ENCODE measurements around the gene GDNF. TPM values are rescaled to one million over a fixed set of nuclear protein-coding genes. Genes with fewer than 3 reads are reported as not detected.

Gene GDNF
- total RNA-seq, 3 donors from 2014 or later (not counting 1 experiment from before 2014, with no cell fraction given): not detected

DNA sequence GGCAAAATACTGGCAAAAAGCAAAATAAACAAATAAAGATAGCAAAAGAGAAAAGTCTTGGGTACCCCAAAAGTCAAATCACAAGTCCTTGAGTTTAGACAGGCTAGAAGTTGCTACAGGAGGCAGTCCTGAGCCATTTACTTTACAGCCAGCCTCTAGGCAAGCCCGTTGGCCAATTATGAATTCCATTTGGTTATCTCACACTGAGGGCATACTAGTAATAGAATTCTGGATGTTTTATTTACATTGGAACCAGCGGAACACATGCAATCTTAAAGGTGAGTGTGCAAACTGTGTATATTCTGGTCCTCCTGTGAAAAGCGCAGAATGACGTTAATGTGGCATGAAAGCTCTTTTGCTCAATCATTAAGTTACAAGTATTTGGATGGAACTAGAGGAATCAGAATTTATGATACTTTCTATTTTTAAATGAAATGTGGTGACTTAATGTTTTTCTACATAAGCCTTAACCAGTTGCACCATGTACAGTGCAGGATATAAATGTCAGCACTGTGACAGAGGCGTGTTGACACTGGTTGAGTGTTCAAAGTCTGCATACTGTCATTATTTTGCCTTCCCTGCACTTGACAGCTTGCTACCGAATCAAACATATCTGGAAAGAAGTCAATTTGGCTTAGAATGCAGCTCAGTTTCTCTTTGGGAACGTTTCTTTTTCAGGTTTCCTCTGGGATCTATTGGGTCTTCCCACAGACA, 7.9 kb downstream of the GDNF start:
- 66% methylated on average over 7 of the region's 7 CpGs for WGBS (ENCODE audit: insufficient coverage)
- DNase-seq (no peak), ATAC-seq (no peak)
- Mint-ChIP-seq H3K27me3 (ENCODE audit: low read depth in 2 of 2) (peaks cover 35 to 70% of the 10 kb centered on the region in 2 donors), H3K9me3 (no peaks in the 10 kb centered on the region), H3K4me3 (no peak overlapping the region), H3K27ac (no peak overlapping the region), H3K4me1 (no peaks in the 10 kb centered on the region), H3K36me3 (no peaks in the 10 kb centered on the region)
- H3K27ac ChIP-seq (ENCODE audit: low read length): no peak overlapping the region
- no peaks in the 10 kb centered on the region for H3K9me3 ChIP-seq (ENCODE audit: control insufficient read depth, insufficient read depth, low read length)
- no peaks in the 10 kb centered on the region for H3K36me3 ChIP-seq (ENCODE audit: control insufficient read depth, insufficient read depth, low read length)
- peaks cover 7% of the 10 kb centered on the region for H3K4me1 ChIP-seq (ENCODE audit: control insufficient read depth, insufficient read depth, low read length)
- H3K4me3 ChIP-seq (ENCODE audit: low read length): no peak overlapping the region
- TF ChIP-seq, protein P1, sequence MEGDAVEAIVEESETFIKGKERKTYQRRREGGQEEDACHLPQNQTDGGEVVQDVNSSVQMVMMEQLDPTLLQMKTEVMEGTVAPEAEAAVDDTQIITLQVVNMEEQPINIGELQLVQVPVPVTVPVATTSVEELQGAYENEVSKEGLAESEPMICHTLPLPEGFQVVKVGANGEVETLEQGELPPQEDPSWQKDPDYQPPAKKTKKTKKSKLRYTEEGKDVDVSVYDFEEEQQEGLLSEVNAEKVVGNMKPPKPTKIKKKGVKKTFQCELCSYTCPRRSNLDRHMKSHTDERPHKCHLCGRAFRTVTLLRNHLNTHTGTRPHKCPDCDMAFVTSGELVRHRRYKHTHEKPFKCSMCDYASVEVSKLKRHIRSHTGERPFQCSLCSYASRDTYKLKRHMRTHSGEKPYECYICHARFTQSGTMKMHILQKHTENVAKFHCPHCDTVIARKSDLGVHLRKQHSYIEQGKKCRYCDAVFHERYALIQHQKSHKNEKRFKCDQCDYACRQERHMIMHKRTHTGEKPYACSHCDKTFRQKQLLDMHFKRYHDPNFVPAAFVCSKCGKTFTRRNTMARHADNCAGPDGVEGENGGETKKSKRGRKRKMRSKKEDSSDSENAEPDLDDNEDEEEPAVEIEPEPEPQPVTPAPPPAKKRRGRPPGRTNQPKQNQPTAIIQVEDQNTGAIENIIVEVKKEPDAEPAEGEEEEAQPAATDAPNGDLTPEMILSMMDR (IDR thresholded peaks at IDR 0.05): no peak
- intact Hi-C loops (cut with micrococcal nuclease): no loop called here
- peaks cover 28% of the 10 kb centered on the region for H3K27me3 ChIP-seq (ENCODE audit: control insufficient read depth, insufficient read depth, low read length)

DNA sequence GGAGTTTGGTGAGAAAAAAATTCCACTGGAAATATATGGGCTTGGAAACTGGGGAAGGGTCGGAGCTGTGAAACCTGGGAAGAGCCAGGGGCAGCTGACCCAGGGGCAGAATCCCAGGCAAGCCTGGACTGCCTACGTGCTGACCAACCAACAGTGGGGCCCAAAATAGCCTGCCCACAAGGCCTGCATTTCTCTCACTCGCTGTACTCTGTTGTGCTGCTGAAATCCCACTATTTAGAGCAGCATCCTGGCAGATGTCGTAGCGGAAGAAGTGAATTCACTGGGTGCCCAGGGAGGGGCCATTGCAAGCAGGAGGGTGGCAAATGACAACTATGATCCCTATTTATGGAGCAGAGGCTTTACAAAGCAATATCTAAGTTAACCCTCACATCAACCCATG, 9.5 kb downstream of the GDNF start:
- H3K27me3 ChIP-seq (ENCODE audit: control insufficient read depth, insufficient read depth, low read length): peaks cover 19% of the 10 kb centered on the region
- no peak overlapping the region for H3K27ac ChIP-seq (ENCODE audit: low read length)
- H3K4me1 ChIP-seq (ENCODE audit: control insufficient read depth, insufficient read depth, low read length): no peaks in the 10 kb centered on the region
- no peak overlapping the region for H3K4me3 ChIP-seq (ENCODE audit: low read length)
- no peak overlapping the region for H3K27ac Mint-ChIP-seq
- H3K27me3 Mint-ChIP-seq (ENCODE audit: low read depth in 2 of 2): peaks cover 28 to 59% of the 10 kb centered on the region in 2 donors
- H3K36me3 Mint-ChIP-seq: no peaks in the 10 kb centered on the region
- ATAC-seq (no peak), DNase-seq (no peak)
- TF ChIP-seq, protein P1 (IDR thresholded peaks at IDR 0.05): no peak
- H3K9me3 ChIP-seq (ENCODE audit: control insufficient read depth, insufficient read depth, low read length): no peaks in the 10 kb centered on the region
- intact Hi-C loops (cut with micrococcal nuclease): no loop called here
- H3K9me3 Mint-ChIP-seq: no peaks in the 10 kb centered on the region
- no peaks in the 10 kb centered on the region for H3K36me3 ChIP-seq (ENCODE audit: control insufficient read depth, insufficient read depth, low read length)
- H3K4me3 Mint-ChIP-seq: no peak overlapping the region
- no peaks in the 10 kb centered on the region for H3K4me1 Mint-ChIP-seq
- 86% methylated on average over 5 of the region's 5 CpGs for WGBS (ENCODE audit: insufficient coverage)

DNA sequence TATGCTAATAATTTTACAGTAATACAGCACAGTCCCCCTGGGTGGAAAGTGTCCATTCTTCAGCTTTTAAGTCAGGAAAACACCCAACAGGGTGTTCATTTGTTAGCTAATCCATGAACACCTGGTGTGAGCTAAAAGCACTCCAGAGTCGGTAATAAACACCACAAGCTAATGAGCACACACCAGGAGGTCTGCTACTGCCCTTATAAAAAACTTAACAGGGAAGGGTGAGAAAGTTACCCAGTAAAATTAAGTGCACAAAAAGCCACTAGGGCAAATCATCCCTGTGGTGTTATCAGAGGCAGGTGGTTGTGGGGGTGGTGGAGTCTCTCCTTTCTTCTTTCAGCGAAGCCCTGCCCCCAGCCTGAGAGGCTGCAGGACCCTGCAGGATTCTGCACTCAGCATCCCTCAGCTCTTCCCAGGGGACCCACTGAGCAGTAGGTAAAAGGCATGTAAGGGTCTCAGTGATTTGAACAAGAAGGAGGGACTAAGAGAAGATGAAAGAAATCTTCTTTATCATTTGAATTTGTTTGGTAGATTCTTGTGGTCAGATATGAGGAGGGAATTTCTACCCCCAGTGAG, 14.4 kb downstream of the GDNF start:
- TF ChIP-seq, protein P1 (IDR thresholded peaks at IDR 0.05): no peak
- peaks cover 11 to 39% of the 10 kb centered on the region in 2 donors for H3K27me3 Mint-ChIP-seq (ENCODE audit: low read depth in 2 of 2)
- DNase-seq (no peak), ATAC-seq (no peak)
- no peaks in the 10 kb centered on the region for H3K9me3 Mint-ChIP-seq
- H3K4me3 Mint-ChIP-seq: no peak overlapping the region
- 0% methylated on average over 1 of the region's 2 CpGs for WGBS (ENCODE audit: insufficient coverage)
- no peaks in the 10 kb centered on the region for H3K36me3 Mint-ChIP-seq
- H3K4me1 ChIP-seq (ENCODE audit: control insufficient read depth, insufficient read depth, low read length): no peaks in the 10 kb centered on the region
- intact Hi-C loops (cut with micrococcal nuclease): no loop called here
- H3K27ac ChIP-seq (ENCODE audit: low read length): no peak overlapping the region
- H3K9me3 ChIP-seq (ENCODE audit: control insufficient read depth, insufficient read depth, low read length): no peaks in the 10 kb centered on the region
- no peaks in the 10 kb centered on the region for H3K36me3 ChIP-seq (ENCODE audit: control insufficient read depth, insufficient read depth, low read length)
- H3K27ac Mint-ChIP-seq: no peak overlapping the region
- peaks cover 3% of the 10 kb centered on the region for H3K27me3 ChIP-seq (ENCODE audit: control insufficient read depth, insufficient read depth, low read length)
- H3K4me1 Mint-ChIP-seq: no peaks in the 10 kb centered on the region
- no peak overlapping the region for H3K4me3 ChIP-seq (ENCODE audit: low read length)
